Lung (tissue), 12 donors: ENCODE results near the gene LDLRAD2. TPM values are rescaled to one million over a fixed set of nuclear protein-coding genes. Genes with fewer than 3 reads are reported as not detected.
A peak's percentile ranks its signal among the peaks of the same experiment; 100 is the strongest.

Experiments
- ATAC-seq: fragments of 200-7000 bp; cut with Tn5 transposase; one replicate; pipeline ENCODE4 v1.9.1; 2020; ENCODE audit warnings: moderate number of reproducible peaks; ENCODE audit not compliant: insufficient read depth, low FRiP score
- DNase-seq, 3 donors: peaks; one replicate each; pipeline ENCODE4 v3.0.0-alpha.2; 2013 to 2017
- H3K27ac ChIP-seq, 2 donors: one replicate each; pipeline ENCODE4 v1.5.1; 2013; ENCODE audit warnings: mild to moderate bottlenecking in 2 of 2, moderate library complexity in 2 of 2, control low read depth in 1 of 2, inconsistent platforms in 1 of 2, low read depth in 1 of 2, low read length in 1 of 2
- H3K27me3 ChIP-seq, 3 donors: one replicate each; pipeline ENCODE4 v1.5.1; 2013; ENCODE audit warnings: low read length in 2 of 3; ENCODE audit not compliant: control insufficient read depth in 3 of 3, insufficient read depth in 3 of 3
- H3K36me3 ChIP-seq, 4 donors: one replicate each; pipeline ENCODE4 v1.5.1; 2013; ENCODE audit warnings: low read length in 4 of 4, mild to moderate bottlenecking in 1 of 4, moderate library complexity in 1 of 4; ENCODE audit not compliant: control insufficient read depth in 4 of 4, insufficient read depth in 4 of 4
- H3K4me1 ChIP-seq, 5 donors: one replicate each; pipeline ENCODE4 v1.5.1; 2013; ENCODE audit warnings: low read length in 5 of 5, mild to moderate bottlenecking in 2 of 5, moderate library complexity in 1 of 5; ENCODE audit not compliant: control insufficient read depth in 5 of 5, insufficient read depth in 5 of 5
- H3K4me3 ChIP-seq: one replicate; pipeline ENCODE4 v1.5.1; 2013; ENCODE audit warnings: mild to moderate bottlenecking, control low read depth, moderate library complexity
- H3K9ac ChIP-seq, 2 donors: one replicate each; pipeline ENCODE4 v1.5.1; 2013; ENCODE audit warnings: low read length in 2 of 2, control low read depth in 1 of 2; ENCODE audit not compliant: insufficient read depth in 1 of 2
- H3K9me3 ChIP-seq, 4 donors: one replicate each; pipeline ENCODE4 v1.5.1; 2013; ENCODE audit warnings: low read length in 3 of 4, mild to moderate bottlenecking in 1 of 4, moderate library complexity in 1 of 4; ENCODE audit not compliant: control insufficient read depth in 4 of 4, insufficient read depth in 3 of 4
- CTCF ChIP-seq: IDR thresholded peaks from 2 replicates; pipeline ENCODE4 v1.5.1; 2012; ENCODE audit warnings: mild to moderate bottlenecking; ENCODE audit errors: control extremely low read depth, extremely low read depth
- WGBS, 2 donors: extraction: QIAGEN DNeasy Blood & Tissue Kit; methylation state at CpG; one replicate each; pipeline ENCODE4 v1.1.7; 2013; 5-methylcytosine and 5-hydroxymethylcytosine counted together
- polyA plus RNA-seq, 2 donors: library from polyadenylated mRNA; stranded (reverse); fragments of 200-250 nt; gene quantifications; one replicate each; pipeline ENCODE4 v1.2.1, GENCODE V29; 2013
- total RNA-seq, 2 donors: library from RNA; depleted of rRNA in 1 of 2; stranded (reverse); fragments of >200 nt in 1 of 2; gene quantifications; one replicate each; pipeline ENCODE4 v1.2.1, GENCODE V29; 2014 to 2021
- donor health status: control.
- donor health status: control.
- donor health status: Bipolar disorder and iron deficiency.
- donor health status: healthy.
- donor health status: DM: yes; HTN: yes; CAD: no.

Gene LDLRAD2
- total and polyA plus RNA-seq, 4 donors = 0.20 to 2.8 (median 0.54) TPM

GRCh38 chr1:21781815-21782348, 30.2 kb upstream of the LDLRAD2 start:
- TF ChIP-seq CTCF = no peak
- Histone ChIP-seq H3K4me3 (peak overlapping the region; percentile 99), H3K9ac (peak overlapping the region; percentile 65 to 95), H3K27ac (peak overlapping the region; percentile 96 to 100), H3K4me1 (peaks cover 0 to 10% (median 4%) of the 10 kb centered on the region in 5 donors), H3K27me3 (no peaks in the 10 kb centered on the region), H3K36me3 (peaks cover 0 to 3% (median 0%) of the 10 kb centered on the region in 4 donors), H3K9me3 (no peaks in the 10 kb centered on the region)
- peak; percentile 35 to 69 (median 52) for DNase-seq
- 1 to 2% methylated on average over 17 of the region's 17 CpGs for WGBS, 2 donors
- no peak for ATAC-seq

GRCh38 chr1:21782349-21782867, 29.7 kb upstream of the LDLRAD2 start:
- peak overlapping the region; percentile 96 to 100 for H3K27ac ChIP-seq
- ATAC-seq (peak; percentile 34), DNase-seq (peak; percentile 49 to 74 (median 69))
- peak overlapping the region; percentile 65 to 95 for H3K9ac ChIP-seq
- peaks cover 0 to 10% (median 4%) of the 10 kb centered on the region in 5 donors for H3K4me1 ChIP-seq
- peak overlapping the region; percentile 99 for H3K4me3 ChIP-seq
- H3K27me3 ChIP-seq = no peaks in the 10 kb centered on the region
- H3K36me3 ChIP-seq = peaks cover 0 to 3% (median 0%) of the 10 kb centered on the region in 4 donors
- no peaks in the 10 kb centered on the region for H3K9me3 ChIP-seq
- no peak for TF ChIP-seq CTCF
- WGBS, 2 donors = 0% methylated on average over 37 of the region's 37 CpGs

GRCh38 chr1:21782868-21783678, 29.0 kb upstream of the LDLRAD2 start, which contains the start of gene USP48:
Gene USP48, minus strand, starts transcription at chr1:21783149. Its CDS starts 192 bp downstream, at chr1:21782957.
- peak within 1 kb of the TSS; percentile 96 to 100 for H3K27ac ChIP-seq
- 0% methylated on average over 73 to 82 of the region's 82 CpGs for WGBS, 2 donors
- ATAC-seq (peak; percentile 95), DNase-seq (peak; percentile 97 to 98 (median 98))
- peak within 1 kb of the TSS; percentile 99 for H3K4me3 ChIP-seq
- peaks cover 0 to 3% (median 0%) of the 10 kb centered on the region in 4 donors for H3K36me3 ChIP-seq
- no peaks in the 10 kb centered on the region for H3K27me3 ChIP-seq
- no peaks in the 10 kb centered on the region for H3K9me3 ChIP-seq
- peak within 1 kb of the TSS; percentile 100 for H3K9ac ChIP-seq
- TF ChIP-seq CTCF = no peak
- peaks cover 0 to 10% (median 4%) of the 10 kb centered on the region in 5 donors for H3K4me1 ChIP-seq
